Stimulated activated CD8-positive, alpha-beta memory T cell treated with anti-CD3 and anti-CD28 coated beads, Interleukin-4, amount 100 ng/mL, for 48 hours (primary cell): ENCODE measurements around the gene TEAD2.
"Not testable (repeated sequence)": the region's sequence is repeated elsewhere in the genome, so short reads cannot be mapped to it uniquely, and the experiment has no call there.

Source experiments
- DNase-seq: peaks from one replicate; pipeline ENCODE4 v3.0.0-alpha.2; 2020

Gene TEAD2

GRCh38 chr19:49331187-49331586, 31.0 kb downstream of the TEAD2 start:
- peak; percentile 11 for DNase-seq

GRCh38 chr19:49328741-49329140, 33.5 kb downstream of the TEAD2 start:
- DNase-seq: peak; percentile 5

GRCh38 chr19:49327878-49328544, 34.2 kb downstream of the TEAD2 start:
- DNase-seq: peak; percentile 61

GRCh38 chr19:49326165-49326704, 36.0 kb downstream of the TEAD2 start:
- peak; percentile 3 for DNase-seq

GRCh38 chr19:49325756-49326155, 36.5 kb downstream of the TEAD2 start:
- not testable (repeated sequence) for DNase-seq

GRCh38 chr19:49324801-49325576, 37.2 kb downstream of the TEAD2 start, which contains the start of gene SLC6A16:
Gene SLC6A16 (minus strand): TSS chr19:49325191. CDS start chr19:49311347, 13,844 bp downstream.
- DNase-seq: peak; percentile 14

- DNase-seq: no peak
Observed at GRCh38 chr19:49318296-49318695, 43.9 kb downstream of the TEAD2 start.

- DNase-seq: no peak
Observed at GRCh38 chr19:49316284-49316683, 45.9 kb downstream of the TEAD2 start.

GRCh38 chr19:49315111-49315510, 47.1 kb downstream of the TEAD2 start:
- no peak for DNase-seq

GRCh38 chr19:49309087-49309486, 53.1 kb downstream of the TEAD2 start:
- DNase-seq: no peak

- not testable (repeated sequence) for DNase-seq
Observed at GRCh38 chr19:49306734-49307133, 55.5 kb downstream of the TEAD2 start.

GRCh38 chr19:49301866-49302252, 60.4 kb downstream of the TEAD2 start:
- DNase-seq: no peak

GRCh38 chr19:49301165-49301865, 60.9 kb downstream of the TEAD2 start:
- DNase-seq: peak; percentile 94

- not testable (repeated sequence) for DNase-seq
Observed at GRCh38 chr19:49298653-49299052, 63.6 kb downstream of the TEAD2 start.

- no peak for DNase-seq
Observed at GRCh38 chr19:49297403-49297802, 64.8 kb downstream of the TEAD2 start.

- DNase-seq: no peak
Observed at GRCh38 chr19:49295208-49295880, 66.9 kb downstream of the TEAD2 start.

GRCh38 chr19:49294401-49294800, 67.8 kb downstream of the TEAD2 start:
- no peak for DNase-seq
